HEK293 (cell line): ENCODE measurements around the gene RBFOX1.

Source experiments
- KLF1 ChIP-seq: fragments of 450-650 bp; formaldehyde crosslinking; IDR thresholded peaks from 2 replicates; pipeline ENCODE4 v1.5.1; 2016; ENCODE audit warnings: missing biosample characterization, missing genetic modification characterization
- KLF10 ChIP-seq: fragments of 450-650 bp; IDR thresholded peaks from 2 replicates; pipeline ENCODE4 v1.5.1; 2018; ENCODE audit warnings: missing biosample characterization, mild to moderate bottlenecking, missing genetic modification characterization
- TCF7L2 ChIP-seq: IDR thresholded peaks from 2 replicates; pipeline ENCODE4 v1.6.1; 2011; ENCODE audit warnings: low read depth, mild to moderate bottlenecking, inconsistent platforms, low read length, moderate library complexity, borderline replicate concordance
- ZNF18 ChIP-seq: fragments of 450-650 bp; formaldehyde crosslinking; IDR thresholded peaks from 2 replicates; pipeline ENCODE4 v1.5.1; 2016; ENCODE audit warnings: missing biosample characterization, missing genetic modification characterization
- ZNF449 ChIP-seq: fragments of 450-650 bp; formaldehyde crosslinking; IDR thresholded peaks from 2 replicates; pipeline ENCODE4 v1.5.1; 2017; ENCODE audit warnings: missing biosample characterization, mild to moderate bottlenecking, missing genetic modification characterization, moderate library complexity
- ZNF501 ChIP-seq: fragments of 450-650 bp; formaldehyde crosslinking; IDR thresholded peaks from 2 replicates; pipeline ENCODE4 v1.5.1; 2016; ENCODE audit warnings: missing biosample characterization, missing genetic modification characterization

DNA sequence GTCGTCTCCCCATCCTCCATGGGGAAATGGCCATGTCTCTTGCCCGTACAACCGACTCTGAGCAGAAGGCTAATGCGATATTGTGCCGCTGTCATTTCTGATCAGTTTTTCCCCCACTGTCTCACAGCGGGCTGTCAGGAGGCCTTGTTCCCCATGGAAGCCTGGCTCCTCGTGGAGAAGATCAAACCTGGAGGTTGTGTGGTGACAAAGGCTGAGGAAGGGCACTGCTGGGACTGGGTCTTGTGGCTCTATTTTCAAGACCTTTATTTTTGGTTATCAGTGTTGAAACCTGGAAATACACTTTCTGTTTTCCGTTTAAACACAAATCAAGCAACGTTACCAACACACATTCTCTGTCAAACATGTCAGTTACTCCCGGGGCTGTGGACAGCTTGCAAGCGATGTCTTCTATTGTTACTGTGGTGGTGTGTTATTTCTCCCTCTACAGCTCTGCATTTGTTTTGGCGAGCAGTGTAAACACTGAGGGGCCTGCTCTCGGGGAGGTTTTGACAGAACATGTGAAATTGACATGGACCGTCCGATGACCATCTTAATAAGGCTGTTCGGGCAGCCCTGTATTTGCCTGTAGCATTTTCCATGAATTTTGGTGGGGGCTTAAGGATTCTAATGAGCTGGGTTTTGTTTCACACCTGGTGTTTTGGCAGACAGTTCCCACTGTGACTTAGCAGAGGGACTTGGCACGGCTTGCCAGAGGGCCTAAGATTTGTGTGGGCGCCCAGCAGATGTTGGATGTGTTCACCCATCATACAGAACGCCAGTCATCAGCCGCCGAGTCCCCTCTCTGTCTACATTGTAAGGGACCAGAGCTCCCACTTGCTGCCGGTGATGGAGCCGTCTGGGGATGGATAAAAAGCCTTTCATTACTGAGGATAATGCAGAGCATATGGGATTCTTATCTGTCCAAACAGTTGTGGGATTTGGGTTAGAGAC, 12.5 kb downstream of the RBFOX1 start:
- TF ChIP-seq ZNF18 (tag by site-specific recombination) (no peak), KLF1 (tag by site-specific recombination) (no peak), ZNF501 (tag by site-specific recombination) (no peak), KLF10 (tag by site-specific recombination) (no peak), ZNF449 (tag by site-specific recombination) (no peak), TCF7L2 (no peak)
